NCI-H510A treated with DMSO at 0.1 percent for 48 hours (cell line): ENCODE data around the gene ALX1.

ENCODE experiments used
- DNase-seq: peaks from one replicate; lab custom pipeline; 2025; lab: John Stamatoyannopoulos, UW

The ALX1 gene

DNA sequence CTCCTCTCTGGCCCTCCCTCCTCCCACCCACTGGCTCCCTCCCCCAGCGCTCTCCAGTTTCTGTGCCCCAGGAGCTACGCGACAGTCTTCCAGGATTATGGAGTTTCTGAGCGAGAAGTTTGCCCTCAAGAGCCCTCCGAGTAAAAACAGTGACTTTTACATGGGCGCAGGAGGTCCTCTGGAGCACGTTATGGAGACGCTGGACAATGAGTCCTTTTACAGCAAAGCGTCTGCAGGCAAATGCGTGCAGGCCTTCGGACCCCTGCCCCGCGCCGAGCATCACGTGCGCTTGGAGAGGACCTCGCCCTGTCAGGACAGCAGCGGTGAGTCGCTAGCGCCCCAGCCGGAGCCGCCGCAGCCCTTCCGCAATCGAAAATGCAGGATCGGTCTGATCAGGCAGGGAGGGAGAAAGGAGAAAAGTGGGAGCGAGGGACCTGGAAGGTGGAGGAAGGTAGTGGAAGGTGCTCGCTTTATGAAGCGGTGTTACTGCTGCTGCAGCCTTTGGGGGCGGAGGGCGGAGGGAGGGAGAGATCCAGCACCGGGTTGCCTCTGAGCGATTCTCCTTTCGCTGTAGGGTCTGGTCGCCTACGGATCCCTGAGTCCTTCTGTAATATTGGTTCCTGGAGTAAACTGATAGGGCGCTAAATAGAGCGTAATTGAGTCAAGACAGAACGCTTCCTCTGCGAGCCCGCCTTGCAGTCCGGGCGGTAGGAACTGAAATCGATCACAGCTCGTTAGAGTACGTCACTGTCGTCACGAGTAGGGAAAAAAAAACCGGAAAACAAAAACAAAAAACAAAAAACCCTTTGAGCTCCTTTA, at the start of gene ALX1:
ALX1 (plus strand) TSS at position 56 of the 819 bp plus-strand sequence; CDS start at position 98, 42 bp downstream.
- DNase-seq = peak; percentile 91

DNA sequence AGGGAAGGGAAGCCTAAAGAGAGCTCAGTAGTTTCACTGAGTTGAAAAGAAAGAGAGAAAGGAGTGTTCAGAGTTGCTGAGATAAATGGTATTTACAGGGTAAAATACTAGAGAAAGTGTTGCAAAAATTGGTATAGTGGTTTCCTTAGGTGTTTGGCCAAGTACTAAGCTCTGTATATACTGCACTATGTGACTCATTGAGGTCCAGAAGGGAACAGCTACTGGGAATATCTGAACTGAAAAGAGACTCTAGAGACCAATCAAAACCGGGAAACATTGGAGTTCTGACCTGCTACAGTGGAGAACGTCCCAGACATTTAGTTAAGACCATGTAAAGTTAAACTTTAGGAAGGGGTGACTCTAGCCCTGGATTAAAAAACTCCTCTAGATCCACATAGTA, 42.7 kb upstream of the ALX1 start:
- DNase-seq = no peak

DNA sequence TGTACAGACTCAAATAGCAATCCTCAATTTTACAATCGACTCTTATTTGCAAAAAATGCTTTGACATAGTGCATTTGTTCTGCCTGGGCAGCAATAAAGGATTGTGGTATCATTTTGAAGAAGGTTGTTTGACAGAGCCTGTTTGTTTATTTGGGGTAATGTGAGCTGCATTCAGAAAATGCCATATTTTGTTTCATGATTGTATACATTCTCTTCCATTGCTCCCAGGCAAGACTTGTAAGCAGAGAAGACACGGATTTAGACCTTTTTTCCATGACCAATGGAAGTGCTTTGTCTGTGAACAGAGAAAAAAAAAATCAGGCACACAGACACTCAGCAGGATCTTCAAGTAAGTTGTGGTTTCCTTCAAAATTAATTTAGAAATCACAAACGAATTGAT, 35.5 kb upstream of the ALX1 start:
- no peak for DNase-seq

DNA sequence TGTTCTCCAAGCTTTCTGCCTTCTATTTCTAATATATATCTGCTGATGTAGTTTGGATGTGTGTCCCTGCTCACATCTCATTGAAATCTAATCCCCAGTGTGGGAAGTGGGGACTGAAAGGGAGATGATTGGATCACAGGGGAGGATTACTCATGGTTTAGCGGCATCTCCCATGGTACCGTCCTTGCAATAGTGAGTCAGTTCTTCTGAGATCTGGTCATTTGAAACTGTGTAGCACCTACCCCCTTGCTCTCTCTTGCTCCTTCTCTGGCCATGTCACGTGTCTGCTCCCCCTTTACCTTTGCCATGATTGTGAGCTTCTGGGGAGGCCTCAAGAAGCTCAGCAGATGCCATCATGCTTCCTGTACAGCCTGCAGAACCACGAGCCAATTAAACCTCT, 26.2 kb upstream of the ALX1 start:
- DNase-seq = no peak

DNA sequence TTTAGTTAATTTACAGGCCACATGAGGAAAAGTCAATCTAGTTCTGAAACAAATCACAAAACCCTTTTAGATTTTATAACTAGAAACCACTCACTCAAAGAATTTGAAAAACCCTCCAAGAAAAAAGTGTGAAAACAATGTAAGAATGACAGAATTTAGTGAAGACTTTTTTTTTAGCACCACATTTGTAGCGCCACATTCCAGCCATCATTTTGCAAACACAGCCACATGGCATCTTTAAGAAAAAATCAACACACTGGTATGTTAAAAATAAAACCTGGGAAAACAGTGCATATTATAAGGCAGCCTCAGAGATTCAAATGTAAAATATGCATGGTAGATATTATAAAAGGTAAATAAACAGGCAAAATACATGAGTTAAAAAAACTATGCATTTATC, 22.3 kb upstream of the ALX1 start:
- no peak for DNase-seq

DNA sequence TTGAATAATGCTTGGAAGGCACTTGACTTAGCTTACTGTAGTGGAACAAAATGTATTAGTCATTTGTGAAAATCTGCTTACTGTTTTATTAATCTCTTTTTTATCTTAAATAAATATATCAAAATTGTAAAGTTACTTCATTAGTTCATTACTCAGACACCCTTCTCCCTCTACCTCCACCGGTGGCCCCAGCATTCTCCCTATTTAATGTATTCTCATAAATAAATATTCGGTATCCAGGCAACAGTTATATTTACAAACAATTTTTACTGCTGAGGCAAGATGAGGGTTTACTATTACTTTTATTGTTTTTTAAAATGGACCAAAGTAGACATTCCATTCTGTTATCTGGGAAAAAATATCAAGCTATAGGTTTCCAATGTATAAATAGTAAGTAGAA, 19.6 kb upstream of the ALX1 start:
- no peak for DNase-seq

DNA sequence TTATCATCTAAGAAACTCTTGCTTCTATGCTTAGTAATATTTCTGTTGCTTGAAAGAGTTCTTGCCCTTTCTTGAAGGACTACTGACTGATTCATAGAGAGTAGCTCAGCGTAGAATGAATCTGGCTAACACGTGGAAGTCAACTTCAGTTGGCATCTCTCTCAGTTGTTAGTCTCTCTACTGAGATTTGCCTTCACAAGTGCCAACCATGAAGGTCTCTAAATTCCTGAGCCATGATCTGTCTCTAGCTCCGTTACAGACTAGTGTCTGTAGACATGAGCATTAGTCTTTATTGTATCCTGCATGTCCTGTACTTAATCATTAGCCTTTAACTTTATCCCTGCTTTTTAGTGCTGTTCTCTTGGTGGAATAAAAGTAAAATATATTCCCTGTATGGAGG, 19.1 kb upstream of the ALX1 start:
- no peak for DNase-seq

DNA sequence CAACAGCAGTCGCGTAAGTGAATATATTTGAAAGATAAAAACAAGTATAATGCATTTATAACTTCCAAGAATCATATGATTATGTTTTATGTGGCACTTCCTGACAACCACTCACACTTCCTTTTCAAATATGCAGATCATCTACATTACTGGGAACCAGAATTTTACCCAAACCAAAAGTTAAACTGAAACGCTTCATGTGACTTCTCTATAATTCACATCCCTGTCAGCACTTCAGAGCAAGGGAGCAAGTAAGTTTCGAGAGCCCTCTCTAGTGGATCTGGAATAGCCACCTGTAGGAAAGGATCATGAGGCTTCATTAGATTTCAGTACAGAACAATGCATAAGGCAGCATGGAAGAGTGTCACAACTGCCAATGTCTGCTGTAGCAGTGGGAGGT, 13.7 kb upstream of the ALX1 start:
- DNase-seq = no peak

DNA sequence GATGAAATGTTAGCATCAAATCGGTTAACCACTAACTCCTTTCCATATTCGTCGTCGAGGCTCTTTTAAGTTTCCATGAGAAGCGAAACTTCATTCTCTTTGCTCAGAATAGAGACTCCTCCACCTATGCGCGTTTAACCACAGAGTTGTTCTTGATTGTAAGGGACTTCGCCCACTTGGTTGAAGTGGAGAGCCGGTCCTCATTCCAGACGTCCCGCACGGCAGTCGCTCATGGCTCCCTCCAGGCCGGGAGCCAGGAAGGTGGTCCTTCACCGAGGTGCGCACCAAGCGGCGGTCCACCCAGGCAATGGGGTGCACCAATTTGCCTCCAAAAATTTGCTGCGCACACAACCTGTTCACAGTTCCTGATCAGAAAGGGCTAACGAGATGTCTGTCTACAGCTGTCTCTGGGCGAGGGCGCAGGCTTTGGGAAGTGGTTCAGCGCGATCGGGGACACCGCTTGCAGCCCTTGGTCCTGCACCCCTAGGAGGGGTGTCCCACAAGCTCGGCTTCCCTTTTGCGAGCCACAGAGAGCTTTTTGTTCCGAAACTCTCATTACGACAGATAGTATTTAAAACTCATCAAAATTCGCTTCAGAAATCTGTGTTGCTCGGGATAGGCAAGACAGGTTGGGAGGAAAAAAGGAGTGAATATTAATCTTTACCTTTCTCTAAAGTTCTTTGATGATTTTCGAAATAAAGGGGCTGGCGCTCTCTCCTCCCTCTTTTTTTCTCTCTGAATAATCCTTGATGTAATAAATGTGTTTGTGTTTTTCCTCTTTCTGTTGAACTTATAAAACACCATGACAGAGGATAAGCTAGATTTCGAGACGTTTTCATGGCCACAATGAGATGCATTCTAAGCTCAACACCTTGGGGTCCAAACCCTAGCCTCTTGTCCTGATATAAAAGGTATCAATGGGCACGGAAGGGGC, 6.4 kb upstream of the ALX1 start:
- DNase-seq = no peak

DNA sequence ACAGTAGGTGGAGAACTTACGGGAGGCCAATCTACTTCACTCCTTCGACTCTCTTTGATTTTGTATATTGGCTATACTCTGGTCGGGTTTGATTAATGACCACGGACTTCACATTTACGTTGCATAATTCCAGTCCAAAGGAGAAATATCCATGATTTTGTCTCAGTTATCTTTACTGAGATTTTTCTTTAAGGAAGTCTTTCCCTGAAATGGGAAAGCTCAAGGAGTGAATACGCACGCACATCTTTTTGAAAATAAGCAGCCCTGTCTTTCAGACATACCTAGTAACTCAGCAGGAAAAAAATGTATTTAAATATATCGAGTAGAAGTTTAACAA, 5.7 kb upstream of the ALX1 start:
- no peak for DNase-seq

DNA sequence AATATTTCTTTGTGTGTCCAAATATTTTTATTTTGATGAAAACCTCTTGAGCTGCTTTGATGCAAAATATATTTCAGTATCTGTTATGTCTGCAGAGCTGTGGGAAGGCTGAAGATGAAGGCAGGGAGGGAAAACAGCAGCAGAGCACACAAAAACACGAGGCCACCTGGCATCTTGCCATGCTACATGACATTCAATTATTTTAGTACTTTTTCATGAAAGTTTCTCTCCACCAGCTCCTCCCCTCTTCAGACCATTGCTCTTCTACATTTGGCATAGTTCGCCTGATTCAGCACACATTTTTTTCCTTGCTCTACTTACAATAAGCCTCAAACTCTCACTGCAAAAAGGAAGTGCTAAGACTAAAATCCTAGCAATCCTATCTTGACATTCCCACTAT, 4.6 kb upstream of the ALX1 start:
- DNase-seq = no peak

DNA sequence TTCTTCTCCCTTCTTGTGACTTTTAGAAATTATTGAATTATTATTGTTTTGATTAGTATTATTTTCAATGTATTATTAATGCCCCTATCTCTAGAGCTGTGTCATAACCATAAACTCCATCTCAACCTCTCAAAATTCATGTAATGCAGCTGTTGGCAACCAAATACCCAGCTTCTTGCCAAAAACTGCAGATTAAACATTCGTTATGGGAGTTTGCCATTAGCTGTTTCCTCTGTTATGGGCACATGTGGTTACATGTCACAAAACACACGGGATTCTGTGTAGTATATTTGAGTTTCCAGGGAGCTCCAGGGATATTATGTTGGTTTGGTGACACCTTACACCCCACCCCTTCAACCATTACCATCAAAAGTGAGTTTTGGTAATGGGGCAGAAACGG, 2.8 kb upstream of the ALX1 start:
- DNase-seq = no peak

DNA sequence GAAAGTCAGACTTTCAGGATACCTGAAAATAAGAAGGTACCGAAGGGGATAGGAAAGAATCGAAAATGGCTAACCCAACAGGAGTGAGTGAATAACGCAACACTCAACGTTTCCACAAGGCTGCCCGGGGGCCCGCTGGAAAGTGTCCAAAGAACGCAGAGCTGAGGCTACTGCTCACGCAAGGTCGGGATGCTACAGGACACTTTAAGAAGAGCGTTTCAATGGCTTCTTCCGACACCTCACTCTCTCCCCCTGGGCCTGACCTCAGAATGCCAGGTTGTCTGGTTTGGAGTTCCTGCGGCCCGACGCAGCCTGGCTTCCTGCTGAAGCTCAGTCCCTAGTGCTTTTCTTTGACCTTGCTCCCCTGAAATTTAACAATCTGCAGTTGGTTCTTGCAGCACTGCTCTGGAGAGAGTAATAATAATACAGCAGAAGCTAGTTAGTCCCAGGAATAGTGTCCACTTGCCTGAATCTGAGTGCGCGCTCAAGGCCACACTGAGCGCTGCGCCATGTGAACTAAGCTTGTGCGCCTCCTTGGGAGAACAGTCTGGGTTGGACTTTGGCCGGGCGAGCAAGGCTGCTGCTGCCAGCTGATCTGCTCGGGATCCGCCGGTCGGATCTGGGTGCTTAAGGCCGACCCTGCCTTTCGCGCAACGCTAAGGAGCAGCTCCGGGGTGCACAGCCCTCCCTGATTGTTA, 2.0 kb upstream of the ALX1 start:
- DNase-seq = no peak

DNA sequence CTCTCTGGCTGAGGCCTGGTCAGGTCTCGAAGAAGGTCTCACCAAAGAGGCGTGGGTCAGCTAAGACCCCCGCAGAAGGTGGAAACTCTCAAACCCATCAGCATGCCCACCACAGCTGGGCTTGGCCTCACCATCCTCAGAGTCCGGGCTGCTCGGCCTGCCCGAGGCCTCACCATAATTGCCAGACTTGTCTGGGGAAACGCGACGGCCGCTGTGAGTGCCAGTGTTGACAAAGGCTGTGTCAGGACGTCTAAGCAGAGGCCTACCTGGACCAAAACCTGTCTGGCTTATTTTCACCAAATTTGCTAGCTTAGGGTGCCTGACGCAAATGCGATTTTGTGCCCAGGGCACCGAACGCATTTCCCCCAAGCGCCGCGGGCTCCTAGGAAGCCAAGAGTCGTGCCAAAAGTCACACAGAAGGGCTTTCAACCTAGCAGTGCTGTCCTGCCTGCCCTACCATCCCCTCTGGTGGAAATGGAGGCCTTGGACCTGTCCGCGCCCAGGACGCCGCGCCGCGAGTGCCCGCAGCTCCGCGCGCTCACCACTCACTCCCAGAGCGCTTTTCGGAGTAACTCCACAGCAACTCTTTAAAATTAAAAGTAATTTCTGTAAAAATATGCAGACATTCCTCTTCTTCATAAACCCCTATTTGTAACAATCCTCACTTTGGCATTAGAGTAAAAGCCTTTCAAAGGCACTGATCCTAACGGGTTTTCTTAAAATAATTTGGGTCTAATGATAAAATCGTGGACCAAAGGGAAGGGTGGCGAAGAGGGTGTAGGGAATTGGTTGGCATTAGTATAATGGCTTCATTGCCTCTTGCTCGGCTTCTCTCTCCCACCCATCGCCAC, 1.2 kb upstream of the ALX1 start:
- no peak for DNase-seq

DNA sequence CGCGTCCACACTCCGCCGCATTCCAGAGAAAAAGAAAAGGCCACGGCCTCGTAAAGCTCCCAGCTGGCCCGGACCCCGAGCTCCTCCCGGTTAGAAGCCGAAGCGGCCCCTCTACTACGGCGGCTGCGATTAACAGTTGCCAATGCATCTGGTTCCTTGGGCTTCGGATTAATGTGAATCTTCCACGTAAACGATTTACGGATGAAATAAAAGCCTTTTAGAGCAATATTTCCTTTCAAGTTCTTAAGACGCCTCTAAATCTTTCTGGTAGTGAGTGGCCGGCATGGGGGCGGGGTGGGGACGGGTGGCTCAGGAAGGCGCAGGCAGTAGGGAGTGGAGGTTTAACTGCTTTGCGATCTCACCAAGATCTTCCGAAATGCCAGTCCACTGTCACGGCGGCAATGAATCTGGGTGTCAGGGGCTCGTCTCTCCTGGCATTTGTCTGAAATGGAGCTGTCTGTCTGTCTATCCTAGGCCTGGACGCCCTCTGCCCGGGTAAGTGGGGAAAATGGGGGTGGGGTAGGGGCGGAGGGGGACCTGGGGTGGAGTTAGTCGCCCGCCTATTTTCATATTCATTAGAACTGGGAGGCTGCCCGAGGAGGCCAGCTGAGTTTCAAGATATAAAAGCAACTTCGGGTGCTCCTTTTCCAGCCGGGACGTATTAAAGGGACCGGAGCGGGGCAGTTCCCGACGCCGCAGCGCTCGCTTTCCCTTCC, 413 bp upstream of the ALX1 start:
- DNase-seq = no peak

DNA sequence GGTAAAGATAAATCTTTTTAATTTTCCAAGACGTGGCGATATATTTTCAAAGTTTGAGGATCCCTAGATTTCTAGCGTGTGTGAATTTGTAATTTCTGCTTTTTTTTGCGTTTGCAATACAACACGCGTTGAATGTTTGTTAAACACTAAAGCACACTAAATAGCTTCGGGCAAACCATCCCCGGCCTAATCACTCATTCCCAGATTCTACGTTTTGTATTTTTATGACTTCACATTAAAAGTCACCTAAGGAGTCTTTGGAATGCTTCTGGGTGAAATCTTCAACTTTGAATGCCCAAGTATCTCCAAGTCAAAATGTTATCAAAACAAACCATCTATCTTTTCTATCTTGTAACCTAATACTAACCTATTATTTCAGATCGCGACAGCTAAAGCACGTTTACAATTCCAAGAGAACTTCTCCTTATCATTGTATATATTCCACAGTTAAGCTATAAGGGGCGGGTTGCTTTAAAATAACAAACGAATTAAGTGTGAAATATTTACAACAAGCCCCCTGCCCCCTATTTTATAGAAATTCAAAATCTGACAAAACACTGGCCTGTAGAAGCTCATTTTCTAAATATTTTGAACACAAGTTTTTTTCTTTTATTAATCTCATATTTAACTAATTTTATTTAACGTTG, 1.1 kb downstream of the ALX1 start:
- DNase-seq = peak; percentile 45

DNA sequence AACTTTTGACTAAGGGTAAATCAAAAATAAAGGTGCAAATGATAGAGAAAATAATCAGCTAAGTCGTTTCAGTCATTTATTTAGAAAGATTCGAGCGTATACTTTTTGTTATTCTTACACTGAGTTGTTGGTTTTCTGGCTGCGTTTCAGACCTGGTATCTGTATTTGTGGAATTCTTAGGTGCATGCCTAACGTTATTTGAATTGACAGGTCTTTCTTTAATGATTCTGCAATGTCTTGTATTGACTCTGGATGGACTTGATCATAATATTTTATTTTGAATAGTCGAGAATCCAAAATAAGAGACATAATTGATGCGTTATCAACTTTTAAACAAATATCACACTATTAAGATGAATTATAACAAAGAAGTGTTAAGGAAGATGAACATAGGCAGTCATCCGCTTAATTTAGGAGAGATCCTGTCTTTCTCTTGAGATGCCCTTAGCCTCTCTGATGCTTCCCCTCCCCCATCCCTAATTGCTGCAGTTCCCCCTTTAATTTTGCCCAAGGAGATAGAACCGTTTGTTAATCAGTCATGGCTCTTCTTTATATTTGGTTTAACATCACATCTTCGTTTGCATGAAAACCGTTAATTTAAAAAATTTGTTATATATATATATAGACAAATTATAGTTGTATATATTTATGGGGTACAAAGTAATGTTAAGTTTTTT, 1.8 kb downstream of the ALX1 start:
- no peak for DNase-seq

DNA sequence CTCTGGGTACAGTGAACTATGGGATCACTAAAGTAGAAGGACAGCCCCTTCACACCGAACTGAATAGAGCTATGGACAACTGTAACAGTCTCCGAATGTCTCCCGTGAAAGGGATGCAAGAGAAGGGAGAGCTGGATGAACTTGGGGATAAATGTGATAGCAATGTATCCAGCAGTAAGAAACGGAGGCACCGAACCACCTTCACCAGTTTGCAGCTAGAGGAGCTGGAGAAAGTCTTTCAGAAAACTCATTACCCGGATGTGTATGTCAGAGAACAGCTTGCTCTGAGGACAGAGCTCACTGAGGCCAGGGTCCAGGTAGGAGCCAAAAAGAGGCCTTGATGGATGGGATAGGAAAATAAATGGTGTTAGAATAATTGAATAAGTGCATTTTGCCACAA, 3.5 kb downstream of the ALX1 start:
- no peak for DNase-seq

DNA sequence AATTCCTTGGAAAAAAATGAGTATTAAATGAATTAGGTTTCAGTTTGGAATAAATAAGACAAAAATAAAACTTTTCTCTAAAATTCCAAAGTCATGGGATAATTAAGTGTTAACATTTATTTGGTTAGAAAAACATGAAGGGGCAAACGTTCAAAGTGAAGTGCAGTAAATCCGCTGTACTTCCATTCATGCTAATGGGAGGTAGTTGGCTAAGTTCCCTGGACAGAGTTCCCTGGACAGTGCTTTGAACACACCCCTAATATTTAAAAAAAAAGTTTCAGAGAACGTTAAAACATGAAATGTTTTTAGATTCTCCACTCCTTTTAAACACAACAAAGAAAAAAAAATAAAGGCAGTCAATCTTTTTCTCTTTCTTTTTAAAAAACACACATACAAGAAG, 16.3 kb downstream of the ALX1 start:
- no peak for DNase-seq

DNA sequence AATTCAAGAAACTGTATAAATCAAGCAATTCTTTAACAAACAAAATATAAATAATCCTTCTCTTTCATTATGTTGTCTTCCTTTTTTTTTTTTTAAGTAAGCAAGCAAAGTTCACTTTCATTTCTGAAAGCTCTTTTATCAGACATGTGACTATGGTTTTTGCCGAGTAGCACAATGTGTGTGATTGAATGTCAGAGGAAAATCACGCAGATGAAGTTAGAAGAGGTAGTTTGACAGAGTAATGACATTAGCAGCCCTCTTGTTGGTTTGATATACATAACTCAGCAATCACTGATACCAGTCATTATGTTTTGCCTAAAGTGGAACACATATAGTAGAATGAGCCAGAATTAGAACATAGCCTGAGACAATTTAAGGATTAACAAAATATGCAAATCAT, 19.0 kb downstream of the ALX1 start:
- no peak for DNase-seq
